ENCODE data around the gene PBX1.

- TF ChIP-seq EZH2phosphoT487 (IDR thresholded peaks at IDR 0.05; ENCODE audit: unreplicated experiment) (no peak), EZH2 (IDR thresholded peaks at IDR 0.05; ENCODE audit: low read depth, unreplicated experiment) (no peak), POLR2AphosphoS5 (IDR thresholded peaks at IDR 0.05; ENCODE audit: low read depth) (no peak), CTCF (conservative IDR thresholded peaks at IDR 0.05; ENCODE audit: low read depth in 2 of 2) (no peak), ZNF331 (CRISPR knock-in tag; IDR thresholded peaks at IDR 0.05; ENCODE audit: low read depth) (no peak), ZNF462 (CRISPR knock-in tag; IDR thresholded peaks at IDR 0.05) (no peak), ETS1 (IDR thresholded peaks at IDR 0.05) (no peak), ZNF114 (CRISPR knock-in tag; IDR thresholded peaks at IDR 0.05) (no peak), REST (IDR thresholded peaks at IDR 0.05; ENCODE audit: unreplicated experiment) (no peak)
These were observed 64.8 kb downstream of the PBX1 start for GRCh38 chr1:164623805-164624204.

Data from GM23338 (cell line).